GM23338 (cell line): ENCODE results near the gene VWCE. TPM values are rescaled to one million over a fixed set of nuclear protein-coding genes. Genes with fewer than 3 reads are reported as not detected.
"Not testable (repeated sequence)": the region's sequence is repeated elsewhere in the genome, so short reads cannot be mapped to it uniquely, and the experiment has no call there.

Source experiments
- ATAC-seq: fragments of 200-7000 bp; cut with Tn5 transposase; 3 replicates; pipeline ENCODE4 v1.9.1; 2020
- DNase-seq: peaks from one replicate; pipeline ENCODE4 v3.0.0-alpha.2; 2015; ENCODE audit warnings: low spot score
- H2AFZ ChIP-seq: fragments of 200-600 bp; sonication (generic); 2 replicates; pipeline ENCODE4 v1.8.0; 2016; ENCODE audit warnings: antibody characterized with exemption, mild to moderate bottlenecking, moderate library complexity
- H3F3A ChIP-seq: fragments of 200-600 bp; sonication (generic); replicated peaks from 2 replicates; pipeline ENCODE4 v1.8.0; 2017; ENCODE audit warnings: antibody characterized with exemption, mixed run types, low read depth
- H3K27ac ChIP-seq: fragments of 200-600 bp; sonication (generic); 2 replicates; pipeline ENCODE4 v1.6.1; 2016; ENCODE audit warnings: low read depth
- H3K27me3 ChIP-seq: fragments of 200-600 bp; sonication (generic); 2 replicates; pipeline ENCODE4 v1.8.0; 2016; ENCODE audit warnings: mild to moderate bottlenecking, mixed run types, moderate library complexity; ENCODE audit not compliant: insufficient read depth
- H3K36me3 ChIP-seq: fragments of 200-600 bp; sonication (generic); 2 replicates; pipeline ENCODE4 v1.8.0; 2016; ENCODE audit warnings: mild to moderate bottlenecking; ENCODE audit not compliant: insufficient read depth
- H3K4me1 ChIP-seq: fragments of 200-600 bp; sonication (generic); 2 replicates; pipeline ENCODE4 v1.8.0; 2016; ENCODE audit warnings: mild to moderate bottlenecking, moderate library complexity; ENCODE audit not compliant: insufficient read depth
- H3K4me2 ChIP-seq: fragments of 200-600 bp; sonication (generic); 2 replicates; pipeline ENCODE4 v1.7.1; 2017; ENCODE audit warnings: mixed run types
- H3K4me3 ChIP-seq: fragments of 200-600 bp; sonication (generic); 2 replicates; pipeline ENCODE4 v1.6.1; 2016; ENCODE audit warnings: mixed run types
- H3K79me2 ChIP-seq: fragments of 200-600 bp; sonication (generic); replicated peaks from 2 replicates; pipeline ENCODE4 v1.8.0; 2017; ENCODE audit warnings: mild to moderate bottlenecking; ENCODE audit not compliant: insufficient read depth
- H3K9me2 ChIP-seq: fragments of 200-600 bp; sonication (generic); 2 replicates; pipeline ENCODE4 v1.8.0; 2017; ENCODE audit not compliant: insufficient read depth
- H4K20me1 ChIP-seq: fragments of 200-600 bp; sonication (generic); replicated peaks from 2 replicates; pipeline ENCODE4 v1.8.0; 2017; ENCODE audit warnings: mild to moderate bottlenecking; ENCODE audit not compliant: insufficient read depth
- H3K27ac Mint-ChIP-seq: 2 replicates; pipeline ENCODE4 v1.8.0; 2020; ENCODE audit warnings: inconsistent platforms, mild to moderate bottlenecking, moderate library complexity, mixed read lengths
- H3K27me3 Mint-ChIP-seq: 3 replicates; pipeline ENCODE4 v1.8.0; 2022; ENCODE audit warnings: low read depth, mild to moderate bottlenecking, moderate library complexity, mixed read lengths, inconsistent platforms; ENCODE audit not compliant: insufficient read depth, poor library complexity
- H3K36me3 Mint-ChIP-seq: 3 replicates; pipeline ENCODE4 v1.8.0; 2021; ENCODE audit warnings: low read depth, mild to moderate bottlenecking, inconsistent platforms, moderate library complexity, mixed read lengths
- H3K4me1 Mint-ChIP-seq: 3 replicates; pipeline ENCODE4 v1.8.0; 2020; ENCODE audit warnings: mild to moderate bottlenecking, inconsistent platforms, mixed read lengths
- H3K4me3 Mint-ChIP-seq: 3 replicates; pipeline ENCODE4 v1.8.0; 2021; ENCODE audit warnings: moderate library complexity, mild to moderate bottlenecking, inconsistent platforms, mixed read lengths
- H3K9me3 Mint-ChIP-seq: 3 replicates; pipeline ENCODE4 v1.8.0; 2020; ENCODE audit warnings: moderate library complexity, mild to moderate bottlenecking, inconsistent platforms, mixed read lengths
- polyA plus RNA-seq: library from polyadenylated mRNA; unstranded; fragments of >200 nt; fragmentation: Nextera tagmentation; extraction: Ambion mirVana; gene quantifications from 2 replicates; pipeline ENCODE4 v1.2.1, GENCODE V29; 2016
- total RNA-seq: library from RNA; depleted of rRNA; stranded (reverse); fragments of >200 nt; shearing (Covaris generic); gene quantifications from 2 replicates; pipeline ENCODE4 v1.2.3, GENCODE V29; 2014

Gene VWCE
- total and polyA plus RNA-seq, 2 experiments from 2014 or later = 9.9 to 16.9 TPM

DNA sequence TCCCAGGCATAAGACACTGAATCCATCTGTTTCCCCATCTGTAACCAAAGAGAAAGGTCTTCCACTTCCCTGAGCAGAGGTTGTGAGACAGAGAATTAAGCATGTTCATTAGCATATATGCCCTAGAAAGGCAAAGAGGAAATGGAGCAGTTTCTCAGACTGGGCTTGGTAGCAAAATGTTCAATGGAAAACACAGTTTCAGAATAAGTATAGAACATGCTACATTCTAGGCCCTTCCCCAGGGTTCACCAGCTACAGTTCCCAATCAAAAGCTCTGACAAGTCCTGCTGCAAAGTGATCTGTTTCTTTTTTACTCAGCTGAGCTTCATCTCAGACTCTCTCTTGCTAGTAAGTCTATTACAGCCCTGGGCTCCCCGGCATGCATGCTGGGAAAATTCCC is 42.8 kb downstream of the VWCE start:
- not testable (repeated sequence) for H3K79me2 ChIP-seq, ATAC-seq, H3K27me3 ChIP-seq, H3K36me3 Mint-ChIP-seq, H3K27ac Mint-ChIP-seq, H3K4me1 ChIP-seq, H3K4me3 Mint-ChIP-seq, H3F3A ChIP-seq, H3K9me2 ChIP-seq, H3K4me2 ChIP-seq, H3K4me1 Mint-ChIP-seq, H3K27me3 Mint-ChIP-seq, H3K4me3 ChIP-seq, DNase-seq, H3K36me3 ChIP-seq, H2AFZ ChIP-seq, H4K20me1 ChIP-seq, H3K9me3 Mint-ChIP-seq, H3K27ac ChIP-seq

DNA sequence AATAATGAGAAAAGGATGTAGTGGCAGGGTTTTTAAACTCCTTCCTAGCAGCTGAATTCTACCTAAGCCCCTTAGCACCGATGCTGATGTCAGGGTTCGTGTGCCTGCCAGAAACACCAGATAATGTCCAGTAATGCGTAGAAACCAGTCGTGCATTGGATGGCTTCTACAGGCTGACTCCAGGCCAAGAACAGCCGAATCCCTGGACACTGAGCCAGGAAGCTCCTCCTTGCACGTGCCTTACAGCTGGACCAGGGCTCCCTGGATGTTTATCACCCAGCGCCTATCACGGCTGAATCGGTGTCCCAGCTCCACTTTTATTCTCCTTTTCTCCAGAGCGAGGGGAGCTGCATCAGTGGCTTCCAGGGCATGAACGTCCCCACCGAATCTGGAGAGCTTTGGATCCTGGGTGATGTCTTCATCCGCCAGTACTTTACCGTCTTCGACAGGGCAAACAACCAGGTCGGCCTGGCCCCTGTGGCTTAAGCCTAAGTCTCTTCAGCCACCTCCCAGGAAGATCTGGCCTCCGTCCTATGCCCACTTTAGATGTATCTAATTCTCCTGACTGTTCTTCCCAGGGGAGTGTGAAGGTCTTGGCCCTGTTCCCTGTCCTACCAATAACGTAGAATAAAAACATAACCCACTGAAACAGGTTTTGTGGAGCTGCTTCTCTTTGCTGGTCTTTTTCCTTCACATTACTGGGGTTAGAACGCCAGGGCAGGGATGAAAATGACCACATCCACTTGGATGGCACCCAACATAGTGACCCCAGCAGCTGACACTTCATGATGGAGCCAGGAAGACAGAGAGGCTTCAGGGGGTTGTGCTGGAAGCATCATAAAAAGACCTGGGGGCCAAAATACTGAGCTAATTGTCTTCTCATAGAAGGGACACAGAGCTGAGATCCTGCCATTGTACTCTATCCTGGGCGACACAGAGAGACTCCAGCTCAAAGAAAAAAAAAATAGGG is 44.0 kb downstream of the VWCE start:
- DNase-seq, H3F3A ChIP-seq, H3K4me3 ChIP-seq, H3K4me3 Mint-ChIP-seq, H3K79me2 ChIP-seq, H3K27ac ChIP-seq, H3K4me2 ChIP-seq, H2AFZ ChIP-seq, H3K9me3 Mint-ChIP-seq, H3K27ac Mint-ChIP-seq, H3K4me1 Mint-ChIP-seq, H4K20me1 ChIP-seq, ATAC-seq, H3K4me1 ChIP-seq, H3K9me2 ChIP-seq, H3K27me3 Mint-ChIP-seq, H3K36me3 Mint-ChIP-seq, H3K36me3 ChIP-seq, H3K27me3 ChIP-seq: not testable (repeated sequence)

DNA sequence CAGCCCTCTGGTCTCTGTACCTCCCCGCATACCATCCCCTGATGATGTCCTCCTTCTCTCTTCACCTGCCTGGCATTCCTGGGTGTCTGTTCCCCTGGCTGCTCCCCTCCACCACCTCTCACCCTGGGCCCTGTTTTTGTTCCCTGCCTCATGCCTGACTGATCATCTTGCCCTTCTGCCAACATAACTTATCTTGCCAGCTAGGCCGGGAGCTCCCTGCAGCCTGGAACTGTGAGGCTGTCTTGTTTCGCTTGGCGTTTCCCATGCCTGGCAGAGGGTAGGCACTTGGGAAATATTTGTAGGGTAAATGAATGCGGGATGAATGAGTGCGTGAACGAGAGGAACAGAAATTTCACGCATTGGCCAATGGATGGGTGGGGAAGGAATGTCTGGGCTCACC is 45.9 kb downstream of the VWCE start:
- not testable (repeated sequence) for H3K4me3 Mint-ChIP-seq, H4K20me1 ChIP-seq, H3K9me3 Mint-ChIP-seq, H3K4me3 ChIP-seq, DNase-seq, H3K79me2 ChIP-seq, ATAC-seq, H3K4me1 Mint-ChIP-seq, H2AFZ ChIP-seq, H3K4me1 ChIP-seq, H3K36me3 ChIP-seq, H3K27ac Mint-ChIP-seq, H3K27me3 ChIP-seq, H3K27me3 Mint-ChIP-seq, H3K9me2 ChIP-seq, H3F3A ChIP-seq, H3K27ac ChIP-seq, H3K4me2 ChIP-seq, H3K36me3 Mint-ChIP-seq

DNA sequence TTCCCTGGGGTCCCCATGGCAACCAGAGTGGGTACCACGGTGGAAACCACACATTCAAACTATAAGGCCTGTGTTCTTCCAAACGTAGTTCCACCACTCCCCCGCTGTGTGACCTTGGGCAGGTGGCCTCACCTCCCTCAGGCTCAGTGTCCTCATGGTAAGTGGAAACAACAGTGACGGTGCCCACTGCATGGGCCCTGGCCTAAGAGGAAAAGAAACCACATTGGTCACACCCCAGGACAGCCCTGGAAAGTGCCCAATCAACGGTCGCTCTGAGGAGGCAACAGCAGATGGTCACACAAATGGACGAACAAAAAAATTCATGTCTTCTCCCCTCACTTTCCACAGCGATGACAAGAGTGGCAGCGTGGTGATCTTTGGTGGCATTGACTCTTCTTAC is 47.0 kb downstream of the VWCE start:
- H3K4me2 ChIP-seq, H3K27me3 ChIP-seq, ATAC-seq, H4K20me1 ChIP-seq, H3K79me2 ChIP-seq, H3K27me3 Mint-ChIP-seq, DNase-seq, H3K27ac ChIP-seq, H2AFZ ChIP-seq, H3K4me1 ChIP-seq, H3K36me3 ChIP-seq, H3K9me2 ChIP-seq, H3F3A ChIP-seq, H3K4me3 ChIP-seq, H3K4me3 Mint-ChIP-seq, H3K36me3 Mint-ChIP-seq, H3K9me3 Mint-ChIP-seq, H3K27ac Mint-ChIP-seq, H3K4me1 Mint-ChIP-seq: not testable (repeated sequence)

DNA sequence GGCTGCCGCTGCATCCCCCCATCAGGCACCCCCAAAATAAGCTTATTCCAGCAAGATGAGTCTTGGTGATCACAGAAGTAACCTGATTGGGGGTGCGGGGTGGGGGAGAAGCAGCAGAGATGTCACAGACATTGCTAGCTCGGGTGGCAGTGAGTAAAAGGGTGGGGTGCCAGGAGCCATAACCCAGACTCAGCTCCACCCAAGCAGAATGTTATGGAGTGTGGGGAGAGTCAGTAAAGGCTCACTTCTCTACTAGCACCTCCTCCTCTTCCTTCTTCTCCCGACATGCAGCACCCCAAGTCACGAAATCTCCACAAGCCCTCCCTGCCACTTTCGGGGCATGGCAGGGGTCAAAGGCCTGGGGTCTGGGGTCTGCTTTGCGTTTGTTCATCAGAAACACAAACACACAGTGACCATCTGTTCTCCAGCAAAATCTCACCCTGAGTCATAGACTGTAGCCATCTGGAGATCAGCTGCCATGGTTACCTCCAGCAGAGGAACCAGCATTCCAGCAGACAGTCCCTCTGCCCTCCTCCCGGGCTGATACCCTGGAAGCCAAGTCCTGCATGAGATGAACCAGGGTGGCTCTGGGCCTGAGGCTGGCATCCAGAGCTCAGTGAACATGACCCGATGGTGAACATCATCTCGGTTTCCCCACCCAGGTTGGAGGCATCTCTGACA is 49.7 kb downstream of the VWCE start:
- H3K27ac Mint-ChIP-seq, H3K9me2 ChIP-seq, H3K4me1 Mint-ChIP-seq, DNase-seq, H2AFZ ChIP-seq, H3K36me3 ChIP-seq, H3K4me1 ChIP-seq, H3K4me3 Mint-ChIP-seq, H3K4me2 ChIP-seq, H3K27me3 Mint-ChIP-seq, H3K4me3 ChIP-seq, H3K27ac ChIP-seq, H3K36me3 Mint-ChIP-seq, H3F3A ChIP-seq, H3K27me3 ChIP-seq, H4K20me1 ChIP-seq, H3K9me3 Mint-ChIP-seq, H3K79me2 ChIP-seq, ATAC-seq: not testable (repeated sequence)

DNA sequence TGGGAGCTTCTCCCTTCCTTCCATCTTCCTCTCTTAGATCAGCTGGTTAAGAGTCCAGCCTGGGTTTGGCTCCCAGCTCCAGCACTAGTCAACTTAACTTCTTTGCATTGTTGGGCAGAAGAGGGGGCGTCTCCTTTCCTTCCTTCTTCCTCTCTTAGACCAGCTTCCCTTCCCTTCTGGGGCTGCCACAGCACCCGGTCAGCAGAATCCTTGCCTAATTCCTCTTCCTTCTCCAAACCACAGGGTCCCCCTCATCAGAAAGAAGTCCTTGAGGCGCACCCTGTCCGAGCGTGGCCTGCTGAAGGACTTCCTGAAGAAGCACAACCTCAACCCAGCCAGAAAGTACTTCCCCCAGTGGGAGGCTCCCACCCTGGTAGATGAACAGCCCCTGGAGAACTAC is 53.6 kb downstream of the VWCE start:
- not testable (repeated sequence) for H3K27me3 ChIP-seq, H3K27ac ChIP-seq, H3K27ac Mint-ChIP-seq, H3K4me1 Mint-ChIP-seq, H3K9me2 ChIP-seq, H3F3A ChIP-seq, H3K4me3 Mint-ChIP-seq, H3K79me2 ChIP-seq, H4K20me1 ChIP-seq, H3K27me3 Mint-ChIP-seq, DNase-seq, H3K4me2 ChIP-seq, H3K4me1 ChIP-seq, H3K4me3 ChIP-seq, H3K9me3 Mint-ChIP-seq, H2AFZ ChIP-seq, H3K36me3 Mint-ChIP-seq, H3K36me3 ChIP-seq
- peak; percentile 13; the same call in 1 of the 3 replicates for ATAC-seq
